HL-60 (cell line): Measurements from ENCODE around the gene BMERB1.
"Not testable (repeated sequence)": the region's sequence is repeated elsewhere in the genome, so short reads cannot be mapped to it uniquely, and the experiment has no call there.

ENCODE experiments used
- DNase-seq, 2 experiments: peaks; one replicate each; pipeline ENCODE4 v3.0.0-alpha.2; 2010 to 2020; ENCODE audit warnings: low read depth in 1 of 2, low spot score in 1 of 2
- H3K27ac ChIP-seq: fragments of 250-450 bp; sonication (Bioruptor Pico); replicated peaks from 2 replicates; pipeline ENCODE4 v1.5.1; 2020; ENCODE audit warnings: mild to moderate bottlenecking, moderate library complexity
- H3K27me3 ChIP-seq: fragments of 250-450 bp; sonication (Bioruptor Pico); 2 replicates; pipeline ENCODE4 v1.5.1; 2021; ENCODE audit warnings: mild to moderate bottlenecking, moderate library complexity; ENCODE audit not compliant: insufficient read depth, poor library complexity, severe bottlenecking
- H3K4me3 ChIP-seq: replicated peaks from 2 replicates; pipeline ENCODE4 v1.5.1; 2011; ENCODE audit warnings: mild to moderate bottlenecking, control low read depth, low read length; ENCODE audit not compliant: insufficient read depth
- CTCF ChIP-seq: IDR thresholded peaks from one replicate; pipeline ENCODE4 v1.5.1; 2011; ENCODE audit warnings: low read length, control low read depth, inconsistent platforms; ENCODE audit not compliant: insufficient read depth
- GABPA ChIP-seq: IDR thresholded peaks from 2 replicates; pipeline ENCODE4 v1.6.1; 2012; ENCODE audit warnings: low read depth
- POLR2AphosphoS5 ChIP-seq: IDR thresholded peaks from 2 replicates; pipeline ENCODE4 v1.6.1; 2012; ENCODE audit warnings: low read depth
- REST ChIP-seq: IDR thresholded peaks from 2 replicates; pipeline ENCODE4 v1.6.1; 2012; ENCODE audit warnings: low read depth; ENCODE audit not compliant: insufficient replicate concordance
- SPI1 ChIP-seq: IDR thresholded peaks from 2 replicates; pipeline ENCODE4 v1.6.1; 2012; ENCODE audit warnings: low read depth, mild to moderate bottlenecking, borderline replicate concordance
- long read RNA-seq: library from polyadenylated mRNA; unstranded; transcript quantifications from one replicate; pipeline ENCODE4 v2.0.0, GENCODE V29; 2020

The BMERB1 gene
- long read RNA-seq, partial matches to known transcripts = 0 of 5 reads
- long read RNA-seq, other reads (novel, unspliced or antisense) = 5 of 5 reads

GRCh38 chr16:15434425-15435215 lies at the start of gene BMERB1:
TSS of gene BMERB1 (plus strand) at chr16:15434588. CDS start at chr16:15434654, 66 bp downstream.
- no peak within 1 kb of the TSS for H3K27ac ChIP-seq
- 0 out of 2 replicates have a peak within 1 kb of the TSS, but pooled peaks have one; percentile 13 for H3K4me3 ChIP-seq
- TF ChIP-seq REST = no peak
- TF ChIP-seq CTCF = no peak
- TF ChIP-seq GABPA = no peak
- no peak for TF ChIP-seq POLR2AphosphoS5
- no peak for TF ChIP-seq SPI1
- DNase-seq = no peak
- H3K27me3 ChIP-seq = peaks cover 35% of the 10 kb centered on the region

GRCh38 chr16:15388060-15388459 lies 46.3 kb upstream of the BMERB1 start:
- not testable (repeated sequence) for H3K27ac ChIP-seq, H3K27me3 ChIP-seq, DNase-seq, H3K4me3 ChIP-seq

- H3K27me3 ChIP-seq, DNase-seq, H3K27ac ChIP-seq, H3K4me3 ChIP-seq: not testable (repeated sequence)
Measured at GRCh38 chr16:15389916-15390315, 44.5 kb upstream of the BMERB1 start.

- not testable (repeated sequence) for H3K27me3 ChIP-seq, H3K4me3 ChIP-seq, DNase-seq, H3K27ac ChIP-seq
Measured at GRCh38 chr16:15393025-15393424, 41.4 kb upstream of the BMERB1 start.

GRCh38 chr16:15395631-15396508 lies 38.5 kb upstream of the BMERB1 start, which contains the start of gene MPV17L:
TSS of gene MPV17L (plus strand) at chr16:15395754. CDS start at chr16:15395898, 144 bp downstream.
- not testable (repeated sequence) for H3K4me3 ChIP-seq, H3K27me3 ChIP-seq, H3K27ac ChIP-seq, DNase-seq

GRCh38 chr16:15396509-15396829 lies 37.9 kb upstream of the BMERB1 start:
- H3K27me3 ChIP-seq, DNase-seq, H3K4me3 ChIP-seq: not testable (repeated sequence)

GRCh38 chr16:15396948-15397594 lies 37.3 kb upstream of the BMERB1 start:
- no peak for DNase-seq
- no peaks in the 10 kb centered on the region for H3K27me3 ChIP-seq
- no peak overlapping the region for H3K27ac ChIP-seq
- no peak overlapping the region for H3K4me3 ChIP-seq
- TF ChIP-seq CTCF (no peak), REST (no peak), POLR2AphosphoS5 (no peak), GABPA (no peak), SPI1 (no peak)

More at GRCh38 chr16:15396509-15396829, 37.9 kb upstream of the BMERB1 start:
- not testable (repeated sequence) for H3K27ac ChIP-seq
